H1 (cell line): ENCODE results near the gene SLC9C2. TPM values are rescaled to one million over a fixed set of nuclear protein-coding genes. Genes with fewer than 3 reads are reported as not detected.

Experiments
- CHD2 ChIP-seq: IDR thresholded peaks from 2 replicates; pipeline ENCODE4 v1.6.1; 2012; ENCODE audit warnings: low read length, improper control_type of control experiment
- RNF2 ChIP-seq: fragments of 200-900, 300-1000 bp; sonication (generic); IDR thresholded peaks from 2 replicates; pipeline ENCODE4 v1.7.1; 2016; ENCODE audit warnings: borderline replicate concordance, low read depth, mild to moderate bottlenecking, antibody characterized with exemption, low read length; ENCODE audit not compliant: poor library complexity, severe bottlenecking; ENCODE audit errors: missing control alignments
- polyA plus RNA-seq, 7 experiments: library from polyadenylated mRNA; depleted of rRNA in 3 of 7; stranded (reverse) in 5 of 7; unstranded in 2 of 7; fragments of >200 nt in 5 of 7; fragments of 200-250 nt in 2 of 7; gene quantifications; 1 replicate in 5 of 7; 2 replicates in 1 of 7; 4 replicates in 1 of 7; pipeline versions ENCODE4 v1.2.1 to v1.2.3, GENCODE V29; 2011 to 2013; ENCODE audit warnings: missing spikeins in 2 of 7, mixed read lengths in 2 of 7
- total RNA-seq: library from RNA; stranded (reverse); fragmentation: NEBNext Ultra II Directional; extraction: Animal tissue kit (Norgen Biotek cat#: 25700); gene quantifications from 2 replicates; pipeline ENCODE4 v1.2.1, GENCODE V29; 2021

SLC9C2 gene
- total and polyA plus RNA-seq, 2 of the 8 experiments (the other 6 are each of a cell fraction or from before 2014, with no cell fraction given) = not detected

DNA sequence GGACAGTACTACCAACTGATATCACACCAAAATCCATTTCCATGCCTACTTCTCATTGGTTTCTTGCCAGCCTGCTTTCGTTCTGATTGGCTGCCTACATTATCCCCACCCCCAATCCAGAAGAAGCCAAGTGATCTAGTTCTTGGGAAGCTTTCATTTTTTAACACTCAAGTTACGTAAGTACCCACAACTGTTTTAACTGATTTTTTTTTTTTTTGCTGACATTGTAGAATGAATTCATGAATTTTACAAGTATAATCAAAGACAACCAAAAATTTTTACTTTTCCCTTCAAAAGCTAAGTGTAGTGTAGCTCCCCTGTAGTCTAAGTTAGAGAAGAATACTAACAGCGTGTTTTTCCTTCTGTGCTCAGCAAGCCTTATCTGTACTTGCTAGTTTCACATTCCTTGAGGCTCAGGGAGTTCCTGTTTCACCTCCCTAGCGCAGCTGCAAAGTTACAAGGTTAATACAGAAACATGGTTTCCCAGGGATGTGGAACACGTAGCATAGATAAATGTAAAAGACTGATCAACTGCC is at the start of gene SLC9C2 (continued):
- TF ChIP-seq RNF2 = no peak
- TF ChIP-seq CHD2 = no peak
- TF ChIP-seq, all 59 proteins: peak for 0
